Stimulated activated CD4-positive, alpha-beta T cell treated with anti-CD3 and anti-CD28 coated beads, Interleukin-15, amount 100 ng/mL, for 48 hours (primary cell): ENCODE data around the gene CDS2.
"Not testable (repeated sequence)": the region's sequence is repeated elsewhere in the genome, so short reads cannot be mapped to it uniquely, and the experiment has no call there.

Experiments used
- DNase-seq, 2 donors: peaks; one replicate each; pipeline ENCODE4 v3.0.0-alpha.2; 2020; ENCODE audit warnings: low read depth in 2 of 2

Gene CDS2

DNA sequence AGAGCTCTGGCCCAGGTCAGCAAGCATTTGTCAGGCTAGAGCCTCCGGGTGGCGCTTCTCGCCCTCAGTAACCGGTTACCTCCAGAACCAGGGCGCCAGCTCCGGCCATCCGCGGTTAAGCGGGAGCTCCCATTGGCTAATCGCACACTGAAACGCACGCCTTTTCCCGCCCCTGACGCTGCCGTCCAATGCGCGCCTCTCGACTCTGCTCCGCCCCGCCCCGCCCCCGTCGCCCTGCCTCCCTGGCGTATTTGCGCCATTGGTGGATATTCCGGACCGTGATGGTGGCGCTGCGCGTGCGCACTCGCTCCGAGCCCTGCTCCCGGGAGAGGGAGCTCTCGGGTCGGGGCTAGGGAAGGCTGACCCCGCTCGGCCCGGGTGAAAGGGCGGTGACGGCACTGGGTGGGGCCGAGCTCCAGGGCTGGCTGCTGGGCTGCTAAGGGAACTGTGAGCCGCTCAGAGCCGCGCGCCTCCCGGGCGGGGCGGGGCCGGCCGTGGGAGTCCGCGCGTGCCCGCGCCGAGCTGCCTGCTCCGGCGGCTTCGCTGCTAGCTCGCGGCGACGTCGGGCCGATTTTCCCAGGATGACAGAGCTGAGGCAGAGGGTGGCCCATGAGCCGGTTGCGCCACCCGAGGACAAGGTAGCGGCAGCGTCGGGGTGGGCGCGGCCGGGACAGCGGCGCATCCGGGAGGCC lies at the start of gene CDS2:
Gene CDS2 (plus strand): TSS at position 497 of the 692 bp plus-strand sequence. CDS start 85 bp downstream, at position 582.
- peak; percentile 100 for DNase-seq

DNA sequence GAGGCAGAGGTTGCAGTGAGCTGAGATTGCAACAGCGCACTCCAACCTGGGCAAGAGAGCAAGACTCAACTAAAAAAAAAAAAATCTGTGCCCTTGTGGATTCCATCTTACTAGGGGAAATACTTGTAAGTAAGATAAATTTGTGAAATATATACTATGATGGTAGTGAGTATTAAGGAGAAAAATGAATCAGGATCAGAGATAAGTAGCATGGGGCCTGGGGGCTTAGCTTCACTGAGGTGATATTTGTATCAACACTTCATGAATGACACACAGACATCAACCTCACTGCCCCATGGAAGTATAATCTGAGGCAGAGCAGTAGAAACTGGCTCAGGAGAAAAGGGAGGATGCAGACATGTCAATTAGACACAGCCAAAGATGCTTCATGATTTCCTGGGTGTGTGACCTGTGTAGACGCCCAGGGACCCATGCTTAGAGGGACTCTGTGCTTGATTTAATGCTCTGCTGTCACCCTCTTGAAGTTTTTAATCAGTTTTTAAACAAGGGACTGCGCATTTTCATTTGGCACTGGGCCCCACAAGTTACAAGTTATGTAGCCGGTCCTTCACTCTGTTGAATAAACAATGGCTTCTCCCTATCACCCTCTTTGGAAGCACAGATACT lies 48.9 kb upstream of the CDS2 start:
- no peak for DNase-seq

- peak; percentile 70 to 72 for DNase-seq
These were observed 48.3 kb upstream of the CDS2 start for GRCh38 chr20:5078399-5078958.

GRCh38 chr20:5080384-5080877 lies 46.4 kb upstream of the CDS2 start:
- DNase-seq = peak in 1 of 2 donors; percentile 19

DNA sequence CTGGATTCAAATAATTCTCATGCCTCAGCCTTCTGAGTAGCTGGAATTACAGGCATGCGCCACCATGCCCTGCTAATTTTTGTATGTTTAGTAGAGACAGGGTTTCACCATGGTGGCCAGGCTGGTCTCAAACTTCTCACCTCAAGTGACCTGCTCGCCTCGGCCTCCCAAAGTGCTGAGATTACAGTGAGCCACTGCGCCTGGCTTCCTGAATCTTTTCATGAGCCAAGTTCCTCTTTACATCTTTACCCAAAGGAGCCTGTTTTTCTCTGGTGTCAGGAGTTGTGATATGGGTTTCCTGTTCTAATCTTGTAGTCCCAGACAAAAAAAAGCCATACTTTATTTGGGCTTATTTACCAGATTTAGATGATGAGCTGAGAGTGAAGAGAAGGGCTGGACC lies 41.4 kb upstream of the CDS2 start:
- no peak for DNase-seq

GRCh38 chr20:5088688-5089087 lies 38.1 kb upstream of the CDS2 start:
- no peak for DNase-seq

DNA sequence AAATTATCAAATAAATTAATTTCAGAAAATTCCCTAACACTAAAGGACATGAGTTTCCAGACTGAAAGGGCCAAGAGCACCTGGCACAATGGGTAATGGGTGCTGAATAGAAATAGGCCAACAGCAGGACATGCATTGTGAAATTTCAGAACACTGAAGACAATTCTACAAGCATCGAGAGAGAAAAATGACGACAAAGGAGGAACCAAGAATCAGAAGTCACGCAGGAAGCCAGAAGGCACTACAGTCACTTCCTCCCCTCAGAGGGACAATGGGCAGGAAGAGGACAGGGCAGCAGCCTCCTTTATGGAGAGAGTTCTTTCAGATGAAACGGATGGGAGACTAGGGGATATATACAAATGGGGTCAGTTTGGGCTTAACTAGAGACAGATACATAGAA lies 36.6 kb upstream of the CDS2 start:
- DNase-seq = no peak

GRCh38 chr20:5091902-5092301 lies 34.9 kb upstream of the CDS2 start:
- no peak for DNase-seq

- no peak for DNase-seq
These were observed 34.0 kb upstream of the CDS2 start for GRCh38 chr20:5092765-5093339.

DNA sequence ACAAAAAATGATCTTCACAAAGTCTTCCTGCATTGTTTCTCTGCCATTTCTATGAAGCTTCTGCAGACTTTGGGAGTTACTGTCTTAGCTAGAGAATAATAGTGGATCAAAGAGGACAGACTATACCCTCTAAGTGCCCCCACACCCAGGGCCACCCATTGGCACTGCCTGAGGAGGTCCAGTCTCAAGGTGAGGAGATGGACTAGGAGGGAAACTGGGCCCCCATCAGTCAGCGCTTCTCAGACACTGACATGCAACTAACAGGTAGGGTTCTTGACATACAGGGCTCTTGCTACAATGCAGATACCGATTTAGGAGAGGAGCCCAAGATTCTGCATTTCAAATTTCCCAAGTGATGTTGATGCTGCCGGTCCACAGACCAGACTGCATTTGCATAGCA lies 31.4 kb upstream of the CDS2 start:
- DNase-seq = no peak

DNA sequence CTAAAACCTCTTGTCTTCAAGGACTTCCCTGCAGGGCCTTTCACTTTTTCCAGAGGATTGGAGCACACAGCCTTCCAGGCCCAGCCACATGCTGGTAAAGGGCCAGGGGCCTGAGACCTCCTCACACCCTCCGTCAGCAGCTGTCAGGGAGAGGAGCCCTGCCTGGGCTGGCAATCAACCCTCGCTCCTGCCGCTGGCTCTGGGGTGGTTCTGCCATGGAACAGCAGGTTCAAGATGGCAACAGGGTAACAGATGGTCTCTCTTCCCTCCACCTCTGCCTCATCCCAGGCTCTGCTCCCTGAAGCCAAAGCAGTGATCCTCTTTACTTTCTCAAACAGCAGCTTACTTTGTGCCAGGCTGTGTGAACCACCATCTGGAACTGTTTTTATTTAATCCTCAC lies 30.9 kb upstream of the CDS2 start:
- no peak for DNase-seq

GRCh38 chr20:5096463-5096862 lies 30.3 kb upstream of the CDS2 start:
- no peak for DNase-seq

DNA sequence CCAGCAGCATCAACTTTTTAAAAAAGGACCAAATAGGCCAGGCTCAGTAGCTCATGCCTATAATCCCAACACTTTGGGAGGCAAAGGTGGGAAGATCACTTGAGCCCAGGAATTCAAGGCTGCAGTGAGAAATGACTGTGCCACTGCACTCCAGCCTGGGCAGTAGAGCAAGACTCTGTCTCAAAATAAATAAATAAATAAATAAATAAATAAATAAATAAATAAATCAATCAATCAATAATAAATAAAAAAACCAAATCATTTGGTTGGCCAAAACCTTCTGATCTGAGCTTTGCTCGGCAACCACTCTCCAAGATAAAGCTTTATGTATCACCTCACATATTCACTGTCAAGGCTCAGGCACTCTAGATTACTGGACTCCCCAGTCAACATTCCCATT lies 27.8 kb upstream of the CDS2 start:
- DNase-seq = not testable (repeated sequence)

- DNase-seq = not testable (repeated sequence)
These were observed 26.9 kb upstream of the CDS2 start for GRCh38 chr20:5099909-5100308.

DNA sequence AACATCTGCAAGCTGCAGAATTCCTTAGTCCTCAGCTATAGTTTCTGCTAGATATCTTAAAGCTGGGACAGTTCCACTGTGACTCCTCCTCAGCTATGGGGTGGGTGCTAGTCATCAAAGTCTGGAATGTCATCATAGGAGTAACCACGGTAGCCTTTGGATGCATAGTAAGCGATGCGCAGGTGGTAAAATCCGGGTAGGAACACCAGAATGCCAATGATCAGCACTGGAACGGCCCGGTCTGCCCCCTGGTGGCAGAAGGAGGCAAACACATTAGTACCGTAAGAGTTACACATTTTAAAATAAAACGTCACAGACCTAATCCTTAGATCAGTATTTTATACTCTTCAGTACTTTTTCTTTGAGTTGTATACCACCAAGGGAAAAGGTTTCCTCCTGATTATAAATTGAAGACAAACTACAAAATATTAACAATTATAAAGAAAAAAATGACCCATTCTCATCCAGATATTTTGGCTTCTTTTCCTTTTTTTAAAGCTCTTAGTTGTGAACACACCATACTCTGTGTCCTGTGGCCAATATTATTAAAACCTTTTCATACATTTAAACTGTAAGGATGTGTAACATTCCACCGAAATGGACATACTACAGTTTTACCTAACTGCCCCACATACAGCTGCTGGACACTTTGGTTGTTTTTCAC lies 26.0 kb upstream of the CDS2 start:
- DNase-seq = peak; percentile 47 to 57

- no peak for DNase-seq
These were observed 22.3 kb upstream of the CDS2 start for GRCh38 chr20:5104479-5104878.

GRCh38 chr20:5109276-5109675 lies 17.5 kb upstream of the CDS2 start:
- no peak for DNase-seq

- no peak for DNase-seq
These were observed 13.2 kb upstream of the CDS2 start for GRCh38 chr20:5113615-5113986.

DNA sequence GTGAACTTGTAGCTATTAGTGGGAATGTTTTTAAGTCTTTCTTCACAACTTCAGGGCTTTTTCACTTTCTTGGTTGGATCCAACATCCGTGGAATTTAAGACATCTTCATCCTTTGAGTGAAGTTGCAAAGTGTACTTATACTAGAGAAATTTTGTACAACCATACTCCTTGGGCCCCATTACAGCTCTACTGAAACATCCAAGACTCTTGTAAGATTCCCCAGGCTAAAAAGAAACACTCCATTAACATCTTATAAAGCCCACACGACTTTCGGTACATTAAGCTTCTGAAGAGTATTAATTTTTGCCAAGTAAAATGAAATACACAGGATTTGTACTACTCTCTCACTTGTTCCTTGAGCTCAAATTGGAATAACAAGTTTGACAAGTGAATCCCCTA lies 12.4 kb upstream of the CDS2 start:
- no peak for DNase-seq

- no peak for DNase-seq
These were observed 9.9 kb upstream of the CDS2 start for GRCh38 chr20:5116875-5117274.

- DNase-seq = no peak
These were observed 8.3 kb upstream of the CDS2 start for GRCh38 chr20:5118220-5119142.
